ENCODE measurements around the gene SAT2.

SAT2 gene

DNA sequence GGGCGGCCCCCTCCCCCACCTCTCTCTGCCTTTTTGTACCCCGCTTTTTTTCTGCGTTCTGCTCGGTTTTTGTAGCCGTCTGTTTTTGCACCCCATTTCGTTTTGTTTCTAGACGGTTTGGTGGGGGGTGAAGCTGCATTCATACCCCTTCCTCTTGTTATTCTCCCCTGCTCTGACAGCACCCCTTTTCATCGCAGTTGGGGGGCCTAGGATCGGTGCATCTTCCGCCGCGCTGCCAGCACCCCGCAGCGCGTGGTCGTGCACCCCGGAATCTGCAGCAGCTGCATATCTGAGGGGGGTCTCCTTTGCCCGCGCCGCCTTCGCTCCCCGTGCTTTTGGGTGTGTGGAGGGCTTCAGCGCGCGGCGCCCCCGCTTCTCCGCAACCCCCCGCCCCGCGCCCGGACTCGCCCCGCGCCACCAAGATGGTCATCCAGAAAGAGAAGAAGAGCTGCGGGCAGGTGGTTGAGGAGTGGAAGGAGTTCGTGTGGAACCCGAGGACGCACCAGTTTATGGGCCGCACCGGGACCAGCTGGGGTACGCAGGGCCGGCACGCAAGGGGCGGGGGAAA is 23.6 kb upstream of the SAT2 start:
- DNase-seq (ENCODE audit: low read depth in 1 of 2, low spot score in 1 of 2), result no peak
- Histone ChIP-seq H3K27ac (replicated peaks) (no peak overlapping the region), H3K4me3 (replicated peaks; ENCODE audit: insufficient read depth, low read length) (no peak overlapping the region), H3K27me3 (ENCODE audit: insufficient read depth, poor library complexity, severe bottlenecking) (no peaks in the 10 kb centered on the region)
- TF ChIP-seq, protein P1, sequence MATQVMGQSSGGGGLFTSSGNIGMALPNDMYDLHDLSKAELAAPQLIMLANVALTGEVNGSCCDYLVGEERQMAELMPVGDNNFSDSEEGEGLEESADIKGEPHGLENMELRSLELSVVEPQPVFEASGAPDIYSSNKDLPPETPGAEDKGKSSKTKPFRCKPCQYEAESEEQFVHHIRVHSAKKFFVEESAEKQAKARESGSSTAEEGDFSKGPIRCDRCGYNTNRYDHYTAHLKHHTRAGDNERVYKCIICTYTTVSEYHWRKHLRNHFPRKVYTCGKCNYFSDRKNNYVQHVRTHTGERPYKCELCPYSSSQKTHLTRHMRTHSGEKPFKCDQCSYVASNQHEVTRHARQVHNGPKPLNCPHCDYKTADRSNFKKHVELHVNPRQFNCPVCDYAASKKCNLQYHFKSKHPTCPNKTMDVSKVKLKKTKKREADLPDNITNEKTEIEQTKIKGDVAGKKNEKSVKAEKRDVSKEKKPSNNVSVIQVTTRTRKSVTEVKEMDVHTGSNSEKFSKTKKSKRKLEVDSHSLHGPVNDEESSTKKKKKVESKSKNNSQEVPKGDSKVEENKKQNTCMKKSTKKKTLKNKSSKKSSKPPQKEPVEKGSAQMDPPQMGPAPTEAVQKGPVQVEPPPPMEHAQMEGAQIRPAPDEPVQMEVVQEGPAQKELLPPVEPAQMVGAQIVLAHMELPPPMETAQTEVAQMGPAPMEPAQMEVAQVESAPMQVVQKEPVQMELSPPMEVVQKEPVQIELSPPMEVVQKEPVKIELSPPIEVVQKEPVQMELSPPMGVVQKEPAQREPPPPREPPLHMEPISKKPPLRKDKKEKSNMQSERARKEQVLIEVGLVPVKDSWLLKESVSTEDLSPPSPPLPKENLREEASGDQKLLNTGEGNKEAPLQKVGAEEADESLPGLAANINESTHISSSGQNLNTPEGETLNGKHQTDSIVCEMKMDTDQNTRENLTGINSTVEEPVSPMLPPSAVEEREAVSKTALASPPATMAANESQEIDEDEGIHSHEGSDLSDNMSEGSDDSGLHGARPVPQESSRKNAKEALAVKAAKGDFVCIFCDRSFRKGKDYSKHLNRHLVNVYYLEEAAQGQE (IDR thresholded peaks at IDR 0.05; ENCODE audit: insufficient replicate concordance, low read depth), result no peak
- TF ChIP-seq POLR2AphosphoS5 (IDR thresholded peaks at IDR 0.05; ENCODE audit: low read depth) (no peak), GABPA (IDR thresholded peaks at IDR 0.05; ENCODE audit: low read depth) (no peak), SPI1 (IDR thresholded peaks at IDR 0.05; ENCODE audit: borderline replicate concordance, low read depth) (no peak)
- TF ChIP-seq, protein P2, sequence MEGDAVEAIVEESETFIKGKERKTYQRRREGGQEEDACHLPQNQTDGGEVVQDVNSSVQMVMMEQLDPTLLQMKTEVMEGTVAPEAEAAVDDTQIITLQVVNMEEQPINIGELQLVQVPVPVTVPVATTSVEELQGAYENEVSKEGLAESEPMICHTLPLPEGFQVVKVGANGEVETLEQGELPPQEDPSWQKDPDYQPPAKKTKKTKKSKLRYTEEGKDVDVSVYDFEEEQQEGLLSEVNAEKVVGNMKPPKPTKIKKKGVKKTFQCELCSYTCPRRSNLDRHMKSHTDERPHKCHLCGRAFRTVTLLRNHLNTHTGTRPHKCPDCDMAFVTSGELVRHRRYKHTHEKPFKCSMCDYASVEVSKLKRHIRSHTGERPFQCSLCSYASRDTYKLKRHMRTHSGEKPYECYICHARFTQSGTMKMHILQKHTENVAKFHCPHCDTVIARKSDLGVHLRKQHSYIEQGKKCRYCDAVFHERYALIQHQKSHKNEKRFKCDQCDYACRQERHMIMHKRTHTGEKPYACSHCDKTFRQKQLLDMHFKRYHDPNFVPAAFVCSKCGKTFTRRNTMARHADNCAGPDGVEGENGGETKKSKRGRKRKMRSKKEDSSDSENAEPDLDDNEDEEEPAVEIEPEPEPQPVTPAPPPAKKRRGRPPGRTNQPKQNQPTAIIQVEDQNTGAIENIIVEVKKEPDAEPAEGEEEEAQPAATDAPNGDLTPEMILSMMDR (IDR thresholded peaks at IDR 0.05; ENCODE audit: insufficient read depth, low read length), result no peak

DNA sequence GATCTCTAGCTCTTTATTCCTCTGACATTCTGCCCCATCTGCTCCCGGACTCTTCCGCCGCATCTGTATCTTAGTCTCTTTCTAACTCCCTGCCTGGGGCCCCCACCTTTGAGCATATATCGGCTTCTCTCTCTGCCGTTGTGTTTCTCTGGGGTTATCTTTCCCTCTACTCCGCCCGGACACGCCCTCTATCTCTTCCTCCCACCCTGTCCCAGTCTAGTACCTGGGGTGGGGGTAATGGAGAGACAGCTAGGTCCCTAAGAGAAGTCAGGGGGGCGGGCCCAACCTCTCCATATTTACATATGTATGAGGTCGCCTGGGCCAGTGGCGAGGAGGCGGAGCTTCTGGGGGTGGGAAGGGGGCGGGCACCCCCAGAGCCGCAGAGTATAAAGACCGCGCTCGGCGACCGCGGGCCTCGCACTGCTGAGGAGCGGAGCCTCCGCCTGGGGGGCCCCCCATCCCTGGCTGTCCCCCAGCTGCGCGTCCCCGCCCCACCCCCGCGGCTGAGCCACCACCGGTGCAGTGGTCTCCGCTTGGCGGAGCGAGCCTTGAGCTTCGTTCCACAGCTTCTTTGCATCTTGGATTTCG is 23.0 kb upstream of the SAT2 start, which contains the start of gene ATP1B2:
Gene ATP1B2 (plus strand): TSS at position 418 of the 588 bp plus-strand sequence. CDS start 593 bp downstream, outside the sequence.
- H3K27ac ChIP-seq (replicated peaks), result no peak within 1 kb of the TSS
- H3K4me3 ChIP-seq (replicated peaks; ENCODE audit: insufficient read depth, low read length), result no peak within 1 kb of the TSS
- DNase-seq (ENCODE audit: low read depth in 1 of 2, low spot score in 1 of 2), result no peak
- H3K27me3 ChIP-seq (ENCODE audit: insufficient read depth, poor library complexity, severe bottlenecking), result no peaks in the 10 kb centered on the region
- TF ChIP-seq SPI1 (IDR thresholded peaks at IDR 0.05; ENCODE audit: borderline replicate concordance, low read depth) (no peak), GABPA (IDR thresholded peaks at IDR 0.05; ENCODE audit: low read depth) (no peak), POLR2AphosphoS5 (IDR thresholded peaks at IDR 0.05; ENCODE audit: low read depth) (no peak)
- TF ChIP-seq, protein P2 (IDR thresholded peaks at IDR 0.05; ENCODE audit: insufficient read depth, low read length), result no peak
- TF ChIP-seq, protein P1 (IDR thresholded peaks at IDR 0.05; ENCODE audit: insufficient replicate concordance, low read depth), result no peak

DNA sequence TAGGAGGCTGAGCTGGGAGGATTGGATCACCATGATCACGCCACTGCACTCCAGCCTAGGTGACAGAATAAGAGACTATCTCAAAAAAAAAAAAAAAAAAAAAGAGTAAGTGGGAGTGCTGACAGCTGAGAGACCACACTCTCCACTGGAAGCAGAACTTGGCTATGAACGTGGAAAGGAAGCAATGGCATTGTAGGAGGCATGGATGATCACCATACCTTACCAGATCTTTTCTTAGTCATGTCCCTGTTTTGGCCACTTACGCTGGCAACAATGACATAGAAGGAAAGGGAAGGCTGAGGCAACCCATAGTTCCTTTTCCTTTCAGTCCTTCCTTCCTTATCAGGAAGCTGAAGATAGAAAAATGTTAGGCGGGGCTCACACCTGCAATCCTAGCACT is 19.4 kb upstream of the SAT2 start:
- no peak overlapping the region for H3K27ac ChIP-seq (replicated peaks)
- no peak overlapping the region for H3K4me3 ChIP-seq (replicated peaks; ENCODE audit: insufficient read depth, low read length)
- TF ChIP-seq, protein P2 (IDR thresholded peaks at IDR 0.05; ENCODE audit: insufficient read depth, low read length), result no peak
- TF ChIP-seq SPI1 (IDR thresholded peaks at IDR 0.05; ENCODE audit: borderline replicate concordance, low read depth) (no peak), POLR2AphosphoS5 (IDR thresholded peaks at IDR 0.05; ENCODE audit: low read depth) (no peak), GABPA (IDR thresholded peaks at IDR 0.05; ENCODE audit: low read depth) (no peak)
- TF ChIP-seq, protein P1 (IDR thresholded peaks at IDR 0.05; ENCODE audit: insufficient replicate concordance, low read depth), result no peak
- no peaks in the 10 kb centered on the region for H3K27me3 ChIP-seq (ENCODE audit: insufficient read depth, poor library complexity, severe bottlenecking)
- DNase-seq (ENCODE audit: low read depth in 1 of 2, low spot score in 1 of 2), result no peak

All from HL-60 (cell line).